ENCODE measurements around the gene NBAS. TPM values are rescaled to one million over a fixed set of nuclear protein-coding genes. Genes with fewer than 3 reads are reported as not detected.
"Not testable (repeated sequence)": the region's sequence is repeated elsewhere in the genome, so short reads cannot be mapped to it uniquely, and the experiment has no call there.

Gene NBAS
- total and polyA plus RNA-seq, 7 donors = 19.5 to 52.8 (median 27.0) TPM

DNA sequence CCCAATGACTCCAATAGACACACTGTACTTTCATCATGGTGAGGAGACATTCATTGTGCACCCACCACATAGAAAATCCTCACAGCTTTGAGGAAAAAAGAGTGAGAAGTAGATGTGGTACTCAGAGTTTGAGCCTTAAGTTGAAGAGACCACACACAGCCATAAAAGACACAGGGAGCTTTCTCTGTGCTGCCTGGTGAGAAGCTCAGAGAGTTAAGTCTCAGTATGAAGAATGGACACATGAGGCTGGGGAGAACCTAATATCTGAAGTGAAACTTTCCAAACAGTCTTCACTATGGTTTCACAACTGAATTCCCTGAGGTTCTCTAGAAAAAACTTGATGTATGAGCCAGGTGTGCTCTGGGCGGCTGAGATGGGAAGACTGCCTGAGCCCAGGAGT lies 237.9 kb downstream of the NBAS start:
- no peak for ATAC-seq
- H3K9me3 ChIP-seq = no peaks in the 10 kb centered on the region
- no peaks in the 10 kb centered on the region for H3K4me1 ChIP-seq
- 98 to 100% (median 100%) methylated on average over 1 of the region's 1 CpG for WGBS, 3 donors
- H3K27me3 ChIP-seq (ENCODE audit: insufficient read depth in 3 of 3, low read length in 2 of 3) = no peaks in the 10 kb centered on the region
- intact Hi-C loops (cut with DNase I) = no loop called here
- H3K27ac ChIP-seq = no peak overlapping the region
- H3K4me3 ChIP-seq = no peak overlapping the region
- DNase-seq = no peak
- H3K36me3 ChIP-seq (ENCODE audit: insufficient read depth in 1 of 2, low read depth in 1 of 2) = peaks cover 0 to 37% of the 10 kb centered on the region in 2 donors
- TF ChIP-seq, protein P1, sequence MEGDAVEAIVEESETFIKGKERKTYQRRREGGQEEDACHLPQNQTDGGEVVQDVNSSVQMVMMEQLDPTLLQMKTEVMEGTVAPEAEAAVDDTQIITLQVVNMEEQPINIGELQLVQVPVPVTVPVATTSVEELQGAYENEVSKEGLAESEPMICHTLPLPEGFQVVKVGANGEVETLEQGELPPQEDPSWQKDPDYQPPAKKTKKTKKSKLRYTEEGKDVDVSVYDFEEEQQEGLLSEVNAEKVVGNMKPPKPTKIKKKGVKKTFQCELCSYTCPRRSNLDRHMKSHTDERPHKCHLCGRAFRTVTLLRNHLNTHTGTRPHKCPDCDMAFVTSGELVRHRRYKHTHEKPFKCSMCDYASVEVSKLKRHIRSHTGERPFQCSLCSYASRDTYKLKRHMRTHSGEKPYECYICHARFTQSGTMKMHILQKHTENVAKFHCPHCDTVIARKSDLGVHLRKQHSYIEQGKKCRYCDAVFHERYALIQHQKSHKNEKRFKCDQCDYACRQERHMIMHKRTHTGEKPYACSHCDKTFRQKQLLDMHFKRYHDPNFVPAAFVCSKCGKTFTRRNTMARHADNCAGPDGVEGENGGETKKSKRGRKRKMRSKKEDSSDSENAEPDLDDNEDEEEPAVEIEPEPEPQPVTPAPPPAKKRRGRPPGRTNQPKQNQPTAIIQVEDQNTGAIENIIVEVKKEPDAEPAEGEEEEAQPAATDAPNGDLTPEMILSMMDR (IDR thresholded peaks at IDR 0.05) = no peak

DNA sequence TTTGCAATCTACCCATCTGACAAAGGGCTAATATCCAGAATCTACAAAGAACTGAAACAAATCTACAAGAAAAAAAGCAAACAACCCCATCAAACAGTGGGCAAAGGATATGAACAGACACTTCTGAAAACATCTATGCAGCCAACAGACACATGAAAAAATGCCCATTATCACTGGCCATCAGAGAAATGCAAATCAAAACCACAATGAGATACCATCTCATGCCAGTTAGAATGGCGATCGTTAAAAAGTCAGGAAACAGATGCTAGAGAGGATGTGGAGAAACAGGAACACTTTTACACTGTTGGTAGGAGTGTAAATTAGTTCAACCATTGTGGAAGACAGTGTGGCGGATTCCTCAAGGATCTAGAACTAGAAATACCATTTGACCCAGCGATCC lies 239.7 kb downstream of the NBAS start:
- ATAC-seq; H3K4me3 ChIP-seq; intact Hi-C loops (cut with DNase I); DNase-seq; H3K27ac ChIP-seq; H3K4me1 ChIP-seq; H3K27me3 ChIP-seq (ENCODE audit: insufficient read depth in 3 of 3, low read length in 2 of 3); H3K9me3 ChIP-seq: not testable (repeated sequence)
- H3K36me3 ChIP-seq (ENCODE audit: insufficient read depth in 1 of 2, low read depth in 1 of 2) = peaks cover 0 to 20% of the 10 kb centered on the region in 2 donors
- WGBS, 3 donors = 90 to 95% (median 91%) methylated on average over 4 of the region's 4 CpGs

DNA sequence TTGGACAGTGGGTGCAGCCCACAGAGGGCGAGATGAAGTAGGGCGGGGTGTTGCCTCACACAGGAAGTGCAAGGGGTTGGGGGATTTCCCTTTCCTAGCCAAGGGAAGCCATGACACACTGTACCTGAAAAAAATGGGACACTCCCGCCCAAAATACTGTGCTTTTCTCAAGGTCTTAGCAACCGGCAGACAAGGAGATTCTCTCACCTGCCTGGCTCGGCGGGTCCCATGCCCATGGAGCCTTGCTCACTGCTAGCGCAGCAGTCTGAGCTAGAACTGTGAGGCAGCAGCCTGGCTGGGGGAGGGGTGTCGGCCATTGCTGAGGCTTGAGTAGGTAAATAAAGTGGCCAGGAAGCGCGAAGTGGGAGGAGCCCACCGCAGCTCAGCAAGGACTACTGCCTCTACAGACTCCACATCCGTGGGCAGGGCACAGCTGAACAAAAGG lies 244.7 kb downstream of the NBAS start:
- TF ChIP-seq, protein P1 (IDR thresholded peaks at IDR 0.05) = no peak
- ATAC-seq (no peak), DNase-seq (no peak)
- Histone ChIP-seq H3K4me1 (no peaks in the 10 kb centered on the region), H3K9me3 (no peaks in the 10 kb centered on the region), H3K27ac (no peak overlapping the region), H3K36me3 (ENCODE audit: insufficient read depth in 1 of 2, low read depth in 1 of 2) (no peaks in the 10 kb centered on the region), H3K27me3 (ENCODE audit: insufficient read depth in 3 of 3, low read length in 2 of 3) (no peaks in the 10 kb centered on the region), H3K4me3 (no peak overlapping the region)
- intact Hi-C loops (cut with DNase I) = no loop called here
- WGBS, 3 donors = 94 to 96% (median 96%) methylated on average over 12 of the region's 12 CpGs

DNA sequence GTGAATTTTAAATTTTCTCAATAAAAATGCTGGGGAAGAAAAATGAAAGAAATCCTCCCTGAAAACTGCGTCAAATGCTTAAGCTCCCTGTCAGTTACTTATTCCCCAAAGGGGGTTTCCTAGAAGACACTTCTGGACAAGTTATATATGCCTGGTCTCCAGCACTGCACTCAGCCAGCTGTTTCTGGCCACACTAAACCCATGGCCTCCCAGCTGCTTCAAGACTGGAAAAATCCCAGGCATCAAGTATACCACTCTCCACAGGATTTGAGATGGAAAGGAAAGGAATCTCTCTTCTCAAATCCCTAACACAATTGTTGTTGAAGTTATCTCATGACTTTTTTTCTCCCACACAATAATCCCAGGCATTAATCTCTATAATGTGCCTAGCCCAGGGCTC lies 245.7 kb downstream of the NBAS start:
- Histone ChIP-seq H3K4me3 (no peak overlapping the region), H3K9me3 (no peaks in the 10 kb centered on the region), H3K4me1 (no peaks in the 10 kb centered on the region), H3K27me3 (ENCODE audit: insufficient read depth in 3 of 3, low read length in 2 of 3) (no peaks in the 10 kb centered on the region), H3K27ac (no peak overlapping the region), H3K36me3 (ENCODE audit: insufficient read depth in 1 of 2, low read depth in 1 of 2) (no peaks in the 10 kb centered on the region)
- no peak for DNase-seq
- TF ChIP-seq, protein P1 (IDR thresholded peaks at IDR 0.05) = no peak
- 81 to 91% (median 84%) methylated on average over 1 of the region's 1 CpG for WGBS, 3 donors
- ATAC-seq = no peak
- intact Hi-C loops (cut with DNase I) = no loop called here

DNA sequence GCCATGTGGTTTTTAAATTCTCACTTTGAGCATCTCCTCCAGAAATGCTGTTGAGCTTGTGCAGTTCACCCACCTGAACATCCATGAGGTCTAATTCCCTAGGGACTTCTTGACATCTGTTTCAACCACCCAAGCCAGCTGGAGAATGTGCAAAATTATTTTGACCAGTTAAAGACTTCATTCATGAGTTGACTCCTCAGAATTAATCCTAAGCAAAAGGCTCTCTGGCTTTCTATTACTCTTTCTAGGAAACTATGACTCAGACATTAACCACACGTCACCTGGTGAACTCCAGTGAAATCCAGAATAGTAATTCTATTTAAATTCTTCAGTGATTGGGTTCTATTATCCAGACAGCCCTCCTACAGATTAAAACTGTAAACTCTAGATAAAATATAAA lies 247.5 kb downstream of the NBAS start:
- no peak overlapping the region for H3K4me3 ChIP-seq
- TF ChIP-seq, protein P1 (IDR thresholded peaks at IDR 0.05) = no peak
- DNase-seq (no peak), ATAC-seq (no peak)
- H3K4me1 ChIP-seq = no peaks in the 10 kb centered on the region
- no peaks in the 10 kb centered on the region for H3K9me3 ChIP-seq
- no peak overlapping the region for H3K27ac ChIP-seq
- no peaks in the 10 kb centered on the region for H3K27me3 ChIP-seq (ENCODE audit: insufficient read depth in 3 of 3, low read length in 2 of 3)
- no peaks in the 10 kb centered on the region for H3K36me3 ChIP-seq (ENCODE audit: insufficient read depth in 1 of 2, low read depth in 1 of 2)
- intact Hi-C loops (cut with DNase I) = no loop called here
- 29 to 64% (median 30%) methylated on average over 1 of the region's 1 CpG for WGBS, 3 donors

Data from psoas muscle (tissue), 8 donors.